Esophagus muscularis mucosa (tissue), 4 donors: ENCODE measurements around the gene C16orf86. TPM values are rescaled to one million over a fixed set of nuclear protein-coding genes. Genes with fewer than 3 reads are reported as not detected.

Experiments used
- DNase-seq: peaks from one replicate; pipeline ENCODE4 v3.0.0-alpha.2; 2017; ENCODE audit errors: extremely low spot score
- H3K27ac ChIP-seq, 4 donors: fragments of 200-600 bp; sonication (generic); replicated peaks in 1 of 4; 1 replicate in 3 of 4; 2 replicates in 1 of 4; pipeline ENCODE4 v1.5.1; 2016 to 2019; ENCODE audit warnings: mild to moderate bottlenecking in 1 of 4
- H3K27me3 ChIP-seq, 4 donors: fragments of 200-600 bp; sonication (generic); one replicate each; pipeline versions ENCODE4 v1.5.1 to v1.6.0; 2016 to 2019
- H3K36me3 ChIP-seq, 4 donors: fragments of 200-600 bp; sonication (generic); one replicate each; pipeline ENCODE4 v1.5.1; 2016 to 2019
- H3K4me1 ChIP-seq, 4 donors: fragments of 200-600 bp; sonication (generic); one replicate each; pipeline ENCODE4 v1.5.1; 2016 to 2019
- H3K4me3 ChIP-seq, 4 donors: fragments of 200-600 bp; sonication (generic); 1 replicate in 2 of 4; 2 replicates in 2 of 4; pipeline ENCODE4 v1.5.1; 2016 to 2019; ENCODE audit warnings: mild to moderate bottlenecking in 4 of 4, moderate library complexity in 1 of 4
- H3K9me3 ChIP-seq, 4 donors: fragments of 200-600 bp; sonication (generic); 1 replicate in 3 of 4; 2 replicates in 1 of 4; pipeline ENCODE4 v1.5.1; 2016 to 2019
- EP300 ChIP-seq: sonication (generic); formaldehyde crosslinking; IDR thresholded peaks from one replicate; pipeline ENCODE4 v1.6.1; 2017; ENCODE audit warnings: antibody characterized with exemption
- POLR2A ChIP-seq: fragments of 450-650 bp; IDR thresholded peaks from one replicate; pipeline ENCODE4 v1.6.1; 2017; ENCODE audit warnings: antibody characterized with exemption, moderate library complexity, mild to moderate bottlenecking, low read depth
- POLR2AphosphoS5 ChIP-seq, 2 donors: sonication (generic); formaldehyde crosslinking; IDR thresholded peaks; one replicate each; pipeline ENCODE4 v1.6.1; 2017; ENCODE audit warnings: antibody characterized with exemption in 2 of 2
- WGBS: methylation state at CpG from one replicate; pipeline ENCODE4 v1.1.5; 2018; 5-methylcytosine and 5-hydroxymethylcytosine counted together
- intact Hi-C: fragments of 100-400 bp; cut with DNase I; formaldehyde crosslinking; loops from one replicate; pipeline ENCODE4 v1.15.1; 2023
- total RNA-seq, 4 donors: library from RNA; depleted of rRNA; stranded (reverse); fragments of >200 nt; gene quantifications; one replicate each; pipeline versions ENCODE4 v1.1.0 to v1.2.1, GENCODE V29; 2016
- TF ChIP-seq, protein P1 (sequence below), 3 experiments: fragments of 200-600 bp in 2 of 3; fragments of 450-650 bp in 1 of 3; sonication (generic) in 2 of 3; IDR thresholded peaks; one replicate each; pipeline ENCODE4 v1.5.1; 2017 to 2019; ENCODE audit warnings: antibody characterized with exemption in 3 of 3, mild to moderate bottlenecking in 2 of 3, moderate library complexity in 1 of 3

Gene C16orf86
- total RNA-seq, 4 donors from 2014 or later = 5.1 to 15.6 (median 9.1) TPM

DNA sequence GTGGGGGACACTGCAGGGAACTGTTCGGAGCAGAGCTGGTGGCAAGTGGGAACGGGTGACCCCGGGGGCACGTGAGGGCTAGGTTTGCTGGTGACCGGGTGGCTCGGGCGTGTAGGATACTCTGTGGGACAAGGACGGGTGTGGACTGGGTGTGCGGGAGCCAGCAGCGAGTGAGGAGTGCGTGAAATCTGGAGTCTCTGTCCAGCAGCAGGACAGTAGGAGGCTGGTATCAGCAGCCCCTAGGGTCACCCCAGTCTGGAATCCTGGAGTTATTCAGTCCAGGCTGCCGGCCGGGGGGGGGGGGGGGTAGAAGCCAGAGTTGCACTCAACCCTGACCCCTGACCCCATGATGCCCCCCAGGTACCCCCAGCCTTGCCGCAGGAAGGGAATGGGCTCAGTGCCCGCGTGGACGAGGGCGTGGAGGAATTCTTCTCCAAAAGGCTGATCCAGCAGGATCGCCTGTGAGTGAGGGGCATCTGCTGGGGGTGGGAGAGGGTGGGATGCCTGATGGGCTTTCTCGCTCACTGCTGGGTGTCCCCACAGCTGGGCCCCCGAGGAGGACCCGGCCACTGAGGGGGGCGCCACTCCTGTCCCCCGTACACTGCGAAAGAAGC lies 12.7 kb upstream of the C16orf86 start:
- Histone ChIP-seq H3K27me3 (peaks cover 0 to 62% (median 45%) of the 10 kb centered on the region in 4 donors), H3K9me3 (no peaks in the 10 kb centered on the region), H3K27ac (no peak overlapping the region), H3K4me3 (peak overlapping the region; percentile 40 to 59 (median 45)), H3K4me1 (peaks cover 10 to 39% (median 34%) of the 10 kb centered on the region in 4 donors), H3K36me3 (peaks cover 0 to 24% (median 21%) of the 10 kb centered on the region in 4 donors)
- 12% methylated on average over 7 of the region's 25 CpGs for WGBS
- intact Hi-C loops = no loop called here
- no peak for DNase-seq
- TF ChIP-seq EP300 (no peak), POLR2AphosphoS5 (IDR thresholded peaks at IDR 0.05) (no peak), POLR2A (no peak)
- TF ChIP-seq, protein P1, sequence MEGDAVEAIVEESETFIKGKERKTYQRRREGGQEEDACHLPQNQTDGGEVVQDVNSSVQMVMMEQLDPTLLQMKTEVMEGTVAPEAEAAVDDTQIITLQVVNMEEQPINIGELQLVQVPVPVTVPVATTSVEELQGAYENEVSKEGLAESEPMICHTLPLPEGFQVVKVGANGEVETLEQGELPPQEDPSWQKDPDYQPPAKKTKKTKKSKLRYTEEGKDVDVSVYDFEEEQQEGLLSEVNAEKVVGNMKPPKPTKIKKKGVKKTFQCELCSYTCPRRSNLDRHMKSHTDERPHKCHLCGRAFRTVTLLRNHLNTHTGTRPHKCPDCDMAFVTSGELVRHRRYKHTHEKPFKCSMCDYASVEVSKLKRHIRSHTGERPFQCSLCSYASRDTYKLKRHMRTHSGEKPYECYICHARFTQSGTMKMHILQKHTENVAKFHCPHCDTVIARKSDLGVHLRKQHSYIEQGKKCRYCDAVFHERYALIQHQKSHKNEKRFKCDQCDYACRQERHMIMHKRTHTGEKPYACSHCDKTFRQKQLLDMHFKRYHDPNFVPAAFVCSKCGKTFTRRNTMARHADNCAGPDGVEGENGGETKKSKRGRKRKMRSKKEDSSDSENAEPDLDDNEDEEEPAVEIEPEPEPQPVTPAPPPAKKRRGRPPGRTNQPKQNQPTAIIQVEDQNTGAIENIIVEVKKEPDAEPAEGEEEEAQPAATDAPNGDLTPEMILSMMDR (IDR thresholded peaks at IDR 0.05) = no peak

DNA sequence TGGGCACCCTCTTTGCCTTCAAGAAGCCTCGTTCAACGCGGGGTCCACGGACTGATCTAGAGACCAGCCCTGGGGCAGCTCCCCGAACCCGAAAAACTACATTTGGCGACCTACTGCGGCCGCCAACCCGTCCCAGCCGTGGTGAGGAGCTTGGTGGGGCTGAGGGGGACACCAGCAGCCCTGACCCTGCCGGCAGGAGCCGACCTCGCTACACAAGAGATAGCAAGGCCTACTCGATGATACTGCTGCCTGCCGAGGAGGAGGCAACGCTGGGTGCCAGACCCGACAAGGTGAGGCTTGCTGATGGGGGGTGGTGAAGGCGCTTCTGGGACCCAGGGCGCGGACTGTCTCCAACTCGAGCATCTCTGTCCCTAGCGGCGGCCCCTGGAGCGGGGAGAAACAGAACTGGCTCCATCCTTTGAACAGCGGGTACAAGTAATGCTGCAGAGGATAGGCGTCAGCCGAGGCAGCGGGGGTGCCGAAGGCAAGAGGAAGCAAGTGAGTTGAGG lies 12.2 kb upstream of the C16orf86 start:
- intact Hi-C loops = no loop called here
- WGBS = 65% methylated on average over 7 of the region's 30 CpGs
- peaks cover 0 to 24% (median 21%) of the 10 kb centered on the region in 4 donors for H3K36me3 ChIP-seq
- no peak overlapping the region for H3K4me3 ChIP-seq
- H3K4me1 ChIP-seq = peaks cover 16 to 40% (median 36%) of the 10 kb centered on the region in 4 donors
- no peak overlapping the region for H3K27ac ChIP-seq
- no peak for DNase-seq
- H3K27me3 ChIP-seq = peaks cover 0 to 56% (median 40%) of the 10 kb centered on the region in 4 donors
- no peak for TF ChIP-seq POLR2A
- TF ChIP-seq EP300 = no peak
- TF ChIP-seq POLR2AphosphoS5 (IDR thresholded peaks at IDR 0.05) = no peak
- TF ChIP-seq, protein P1 (IDR thresholded peaks at IDR 0.05) = no peak
- H3K9me3 ChIP-seq = no peaks in the 10 kb centered on the region

DNA sequence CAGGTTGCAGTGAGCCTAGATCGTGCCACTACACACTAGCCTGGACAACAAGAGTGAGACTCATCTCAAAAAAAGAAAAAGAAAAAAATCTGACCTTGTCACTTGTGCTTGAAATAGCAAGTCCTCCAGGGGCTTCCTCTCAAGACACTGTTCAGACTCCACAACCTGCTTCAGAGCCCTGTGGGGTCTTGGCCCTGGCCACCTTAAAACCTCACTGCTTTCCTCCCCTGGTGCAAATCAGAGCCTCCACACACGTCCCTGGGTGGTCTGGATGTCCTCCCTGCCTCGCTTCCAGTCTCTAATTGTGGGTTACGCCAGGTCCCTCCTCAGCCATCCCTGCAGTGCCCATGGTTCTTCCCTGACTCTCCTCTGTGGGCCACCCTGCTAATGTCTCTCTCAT lies 11.3 kb upstream of the C16orf86 start:
- TF ChIP-seq EP300 = no peak
- TF ChIP-seq, protein P1 (IDR thresholded peaks at IDR 0.05) = no peak
- TF ChIP-seq POLR2A = no peak

DNA sequence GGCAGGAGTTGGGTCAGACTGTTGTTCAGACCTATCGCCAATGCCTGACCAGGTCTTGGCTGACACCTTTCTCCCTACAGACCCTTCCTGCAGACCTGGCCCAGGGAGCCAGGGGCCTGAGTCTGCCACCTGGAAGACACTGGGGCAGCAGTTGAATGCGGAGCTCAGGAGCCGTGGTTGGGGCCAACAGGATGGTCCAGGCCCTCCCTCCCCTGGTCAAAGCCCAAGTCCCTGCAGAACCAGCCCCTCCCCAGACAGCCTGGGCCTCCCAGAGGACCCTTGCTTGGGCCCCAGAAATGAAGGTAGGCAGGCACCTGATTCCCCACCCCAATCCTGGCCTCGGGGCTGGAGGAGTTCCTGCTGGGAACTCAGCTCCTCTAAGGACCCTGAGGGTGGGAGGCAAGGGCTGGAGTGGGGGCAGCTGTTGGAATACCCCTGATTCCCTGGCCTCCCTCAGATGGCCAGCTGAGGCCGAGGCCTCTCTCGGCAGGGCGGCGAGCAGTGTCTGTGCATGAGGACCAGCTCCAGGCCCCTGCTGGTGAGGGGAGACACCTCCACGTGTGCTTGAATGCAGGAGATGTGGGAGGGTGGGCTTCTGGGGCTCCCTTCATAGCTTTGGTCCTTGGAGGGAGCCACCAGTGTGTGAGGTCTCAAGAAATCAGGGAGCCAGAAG lies 10.1 kb upstream of the C16orf86 start:
- H3K4me1 ChIP-seq = peaks cover 23 to 46% (median 39%) of the 10 kb centered on the region in 4 donors
- no peak overlapping the region for H3K4me3 ChIP-seq
- WGBS = 78% methylated on average over 1 of the region's 9 CpGs
- peaks cover 0 to 24% (median 21%) of the 10 kb centered on the region in 4 donors for H3K36me3 ChIP-seq
- DNase-seq = no peak
- H3K9me3 ChIP-seq = no peaks in the 10 kb centered on the region
- intact Hi-C loops = no loop called here
- TF ChIP-seq, protein P1 (IDR thresholded peaks at IDR 0.05) = no peak
- TF ChIP-seq EP300 = no peak
- TF ChIP-seq POLR2AphosphoS5 (IDR thresholded peaks at IDR 0.05) = no peak
- TF ChIP-seq POLR2A = no peak
- H3K27ac ChIP-seq = no peak overlapping the region
- H3K27me3 ChIP-seq = peaks cover 0 to 36% (median 31%) of the 10 kb centered on the region in 4 donors

More for the DNA sequence above, 11.3 kb upstream of the C16orf86 start:
- no peak overlapping the region for H3K4me3 ChIP-seq
- peaks cover 0 to 24% (median 21%) of the 10 kb centered on the region in 4 donors for H3K36me3 ChIP-seq
- H3K9me3 ChIP-seq = no peaks in the 10 kb centered on the region
- H3K27me3 ChIP-seq = peaks cover 0 to 47% (median 35%) of the 10 kb centered on the region in 4 donors
- DNase-seq = no peak
- WGBS = 71% methylated on average over 4 of the region's 4 CpGs
- H3K4me1 ChIP-seq = peaks cover 18 to 40% (median 33%) of the 10 kb centered on the region in 4 donors
- no peak overlapping the region for H3K27ac ChIP-seq
- intact Hi-C loops = no loop called here
